ENCODE data around the gene HIVEP3. TPM values are rescaled to one million over a fixed set of nuclear protein-coding genes. Genes with fewer than 3 reads are reported as not detected.

The HIVEP3 gene
- total and polyA plus RNA-seq, 2 donors (not counting 1 experiment from before 2014, with no cell fraction given), result 2.0 to 5.1 TPM

- Histone ChIP-seq H3K4me3 (ENCODE audit: control extremely low read depth in 1 of 5, extremely low read depth in 1 of 5, insufficient read depth in 1 of 5, low read depth in 2 of 5, low read length in 4 of 5) (no peak overlapping the region), H3K79me2 (ENCODE audit: control insufficient read depth, insufficient read depth, low read length) (no peaks in the 10 kb centered on the region), H3K9ac (ENCODE audit: low read length) (no peak overlapping the region), H2AFZ (ENCODE audit: insufficient read depth, low read depth, low read length, poor library complexity, severe bottlenecking) (no peak overlapping the region), H4K20me1 (ENCODE audit: control insufficient read depth, insufficient read depth, low read length, poor library complexity, severe bottlenecking) (no peaks in the 10 kb centered on the region), H3K27me3 (replicated peaks in 1 of 4; ENCODE audit: control extremely low read depth in 1 of 4, control insufficient read depth in 3 of 4, insufficient read depth in 4 of 4, low read length in 3 of 4) (no peaks in the 10 kb centered on the region), H3K9me3 (ENCODE audit: control extremely low read depth in 1 of 3, control insufficient read depth in 2 of 3, insufficient read depth in 1 of 3, low read length in 2 of 3) (no peaks in the 10 kb centered on the region), H3K4me2 (replicated peaks; ENCODE audit: low read depth, low read length, poor library complexity, severe bottlenecking) (peak overlapping the region; percentile 32), H3K36me3 (replicated peaks in 1 of 2; ENCODE audit: control extremely low read depth in 1 of 2, control insufficient read depth in 1 of 2, extremely low read depth in 1 of 2, insufficient read depth in 2 of 2, low read length in 1 of 2) (no peaks in the 10 kb centered on the region), H3K4me1 (ENCODE audit: control insufficient read depth in 2 of 2, insufficient read depth in 2 of 2, low read length in 2 of 2) (peaks cover 23 to 48% of the 10 kb centered on the region in 2 donors), H3K27ac (ENCODE audit: low read length in 2 of 2) (no peak overlapping the region)
- no peak for TF ChIP-seq EZH2 (IDR thresholded peaks at IDR 0.05; ENCODE audit: borderline replicate concordance, insufficient read depth, low read depth, low read length, poor library complexity, severe bottlenecking)
- no peak for TF ChIP-seq CTCF (IDR thresholded peaks at IDR 0.05)
- ATAC-seq (ENCODE audit: low read depth) (no peak), DNase-seq (no peak)
- POLR2A ChIA-PET, result no interaction called here
- H3K27me3 Mint-ChIP-seq, result no peaks in the 10 kb centered on the region
- 91% methylated on average over 5 of the region's 5 CpGs for WGBS (ENCODE audit: insufficient coverage)
- intact Hi-C loops (cut with micrococcal nuclease), result no loop called here
- CTCF ChIA-PET, result no interaction called here
- H3K4me3 Mint-ChIP-seq, result no peak overlapping the region
- no peaks in the 10 kb centered on the region for H3K9me3 Mint-ChIP-seq (ENCODE audit: insufficient read depth)
- no peak overlapping the region for H3K27ac Mint-ChIP-seq
- peaks cover 55% of the 10 kb centered on the region for H3K4me1 Mint-ChIP-seq
These were observed 199.1 kb downstream of the HIVEP3 start for GRCh38 chr1:41719590-41719989.

GRCh38 chr1:41719128-41719527 lies 199.6 kb downstream of the HIVEP3 start:
- peaks cover 23 to 44% of the 10 kb centered on the region in 2 donors for H3K4me1 ChIP-seq (ENCODE audit: control insufficient read depth in 2 of 2, insufficient read depth in 2 of 2, low read length in 2 of 2)
- H3K4me2 ChIP-seq (replicated peaks; ENCODE audit: low read depth, low read length, poor library complexity, severe bottlenecking), result peak overlapping the region; percentile 32
- peak overlapping the region; percentile 11 for H3K4me3 Mint-ChIP-seq
- intact Hi-C loops (cut with micrococcal nuclease), result no loop called here
- H3K9me3 ChIP-seq (ENCODE audit: control extremely low read depth in 1 of 3, control insufficient read depth in 2 of 3, insufficient read depth in 1 of 3, low read length in 2 of 3), result no peaks in the 10 kb centered on the region
- no peak overlapping the region for H2AFZ ChIP-seq (ENCODE audit: insufficient read depth, low read depth, low read length, poor library complexity, severe bottlenecking)
- no peaks in the 10 kb centered on the region for H3K9me3 Mint-ChIP-seq (ENCODE audit: insufficient read depth)
- H3K27me3 ChIP-seq (replicated peaks in 1 of 4; ENCODE audit: control extremely low read depth in 1 of 4, control insufficient read depth in 3 of 4, insufficient read depth in 4 of 4, low read length in 3 of 4), result no peaks in the 10 kb centered on the region
- H3K4me1 Mint-ChIP-seq, result peaks cover 53% of the 10 kb centered on the region
- H3K9ac ChIP-seq (ENCODE audit: low read length), result no peak overlapping the region
- H3K4me3 ChIP-seq (ENCODE audit: control extremely low read depth in 1 of 5, extremely low read depth in 1 of 5, insufficient read depth in 1 of 5, low read depth in 2 of 5, low read length in 4 of 5), result no peak overlapping the region
- peak; percentile 24 for ATAC-seq (ENCODE audit: low read depth)
- no peak overlapping the region for H3K27ac ChIP-seq (ENCODE audit: low read length in 2 of 2)
- H3K36me3 ChIP-seq (replicated peaks in 1 of 2; ENCODE audit: control extremely low read depth in 1 of 2, control insufficient read depth in 1 of 2, extremely low read depth in 1 of 2, insufficient read depth in 2 of 2, low read length in 1 of 2), result no peaks in the 10 kb centered on the region
- CTCF ChIA-PET, result no interaction called here
- H3K79me2 ChIP-seq (ENCODE audit: control insufficient read depth, insufficient read depth, low read length), result no peaks in the 10 kb centered on the region
- POLR2A ChIA-PET, result interaction anchor here (0.9 kb wide), 1 partner anchor 10 kb away, joined by 3 read pairs; no protein-coding TSS in a partner anchor
- peak; percentile 40 for DNase-seq
- H3K27me3 Mint-ChIP-seq, result no peaks in the 10 kb centered on the region
- no peaks in the 10 kb centered on the region for H4K20me1 ChIP-seq (ENCODE audit: control insufficient read depth, insufficient read depth, low read length, poor library complexity, severe bottlenecking)
- WGBS (ENCODE audit: insufficient coverage), result no CpG with 5 or more reads among the region's 1 CpG
- H3K27ac Mint-ChIP-seq, result peak overlapping the region; percentile 46
- TF ChIP-seq EZH2 (IDR thresholded peaks at IDR 0.05; ENCODE audit: borderline replicate concordance, insufficient read depth, low read depth, low read length, poor library complexity, severe bottlenecking) (no peak), CTCF (IDR thresholded peaks at IDR 0.05) (no peak)
